HG02973 (cell line): ENCODE measurements around the gene LPAR3.
A peak's percentile ranks its signal among the peaks of the same experiment; 100 is the strongest.
"Not testable (repeated sequence)": the region's sequence is repeated elsewhere in the genome, so short reads cannot be mapped to it uniquely, and the experiment has no call there.

ENCODE experiments used
- ATAC-seq: cut with Tn5 transposase; IDR thresholded peaks from one replicate; pipeline ENCODE4 v1.9.1; 2021; ENCODE audit warnings: moderate library complexity; ENCODE audit not compliant: unreplicated experiment

LPAR3 gene

DNA sequence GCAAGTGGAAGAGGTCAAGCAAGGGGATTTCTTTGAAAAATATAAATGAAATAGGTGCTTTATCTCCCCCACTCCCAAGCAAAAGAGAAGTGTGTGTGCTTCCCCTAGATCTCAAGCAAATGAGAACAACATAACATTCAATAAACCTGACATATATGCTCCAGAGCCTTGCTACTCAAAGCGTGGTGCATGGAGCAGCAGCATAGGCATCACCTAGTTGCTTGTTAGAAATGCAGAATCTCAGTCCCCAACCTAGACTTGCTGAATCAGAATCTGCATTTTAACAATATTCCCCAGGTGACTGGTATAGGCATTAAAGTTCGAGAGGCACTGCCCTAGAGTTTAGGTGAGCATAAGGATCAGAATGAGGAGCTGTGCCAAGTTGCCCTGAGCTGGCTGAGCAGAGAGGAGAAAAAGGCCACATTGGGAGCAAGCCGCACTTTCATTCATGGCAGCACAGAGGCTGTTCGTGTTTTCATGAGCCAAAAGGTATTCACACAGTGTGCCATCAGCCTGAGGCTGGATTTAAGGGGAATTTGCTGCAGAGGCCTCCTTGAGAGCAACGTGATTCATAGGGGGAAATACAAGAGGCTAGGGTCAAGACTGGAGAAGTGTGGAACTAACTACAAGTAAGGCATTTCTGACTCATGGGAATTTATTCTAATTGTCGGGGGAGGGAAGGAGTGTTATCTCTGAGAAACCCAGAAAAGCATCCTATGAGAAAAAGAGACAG, 14.3 kb upstream of the LPAR3 start:
- ATAC-seq: no peak

DNA sequence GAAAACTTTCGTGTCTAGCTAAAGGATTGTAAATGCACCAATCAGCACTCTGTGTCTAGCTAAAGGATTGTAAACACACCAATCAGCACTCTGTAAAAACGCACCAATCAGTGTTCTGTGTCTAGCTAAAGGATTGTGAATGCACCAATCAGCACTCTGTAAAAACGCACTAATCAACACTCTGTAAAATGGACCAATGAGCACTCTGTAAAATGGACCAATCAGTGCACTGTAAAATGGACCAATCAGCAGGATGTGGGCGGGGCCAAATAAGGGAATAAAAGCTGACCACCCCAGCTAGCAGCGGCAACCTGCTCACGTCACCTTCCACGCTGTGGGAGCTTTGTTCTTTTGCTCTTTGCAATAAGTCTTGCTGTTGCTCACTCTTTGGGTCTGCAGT, 9.7 kb upstream of the LPAR3 start:
- not testable (repeated sequence) for ATAC-seq

DNA sequence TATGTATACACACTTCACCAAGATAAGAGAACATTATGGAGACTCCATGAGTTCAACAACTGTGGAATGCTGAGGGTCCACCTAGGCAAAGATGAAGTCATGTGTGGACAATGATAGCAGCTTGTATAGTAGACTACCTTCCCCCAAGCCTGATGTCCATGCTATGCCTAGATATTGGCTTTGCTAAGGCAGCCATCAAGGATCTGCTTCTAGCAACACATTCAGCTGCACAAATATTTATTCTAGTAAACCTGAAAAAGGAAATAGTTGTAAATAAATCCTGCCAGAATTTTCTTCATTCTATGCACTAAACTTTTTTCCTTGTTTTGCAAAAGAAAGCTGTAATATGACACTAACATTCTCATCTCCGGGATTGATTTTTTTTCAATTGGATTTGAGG, 7.0 kb upstream of the LPAR3 start:
- no peak for ATAC-seq

DNA sequence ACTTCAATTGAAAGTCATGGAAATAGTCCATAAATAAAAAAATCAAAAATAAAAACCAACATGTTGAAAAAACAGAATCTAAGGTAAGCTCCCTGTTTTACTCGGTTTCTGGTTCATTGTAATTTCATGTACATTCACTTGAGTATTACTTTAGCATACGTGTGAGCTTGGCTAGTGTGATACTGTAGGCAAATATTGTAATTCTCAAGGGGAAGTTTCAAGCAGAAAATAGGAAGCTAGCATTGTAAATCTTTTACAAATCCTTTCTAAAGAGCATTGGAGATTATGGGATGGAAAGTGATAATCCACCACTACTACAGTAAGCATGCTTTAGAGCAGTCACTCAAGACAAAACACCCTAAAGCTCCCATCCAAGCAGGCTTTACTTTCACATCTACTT, 3.3 kb upstream of the LPAR3 start:
- ATAC-seq: peak; percentile 52

DNA sequence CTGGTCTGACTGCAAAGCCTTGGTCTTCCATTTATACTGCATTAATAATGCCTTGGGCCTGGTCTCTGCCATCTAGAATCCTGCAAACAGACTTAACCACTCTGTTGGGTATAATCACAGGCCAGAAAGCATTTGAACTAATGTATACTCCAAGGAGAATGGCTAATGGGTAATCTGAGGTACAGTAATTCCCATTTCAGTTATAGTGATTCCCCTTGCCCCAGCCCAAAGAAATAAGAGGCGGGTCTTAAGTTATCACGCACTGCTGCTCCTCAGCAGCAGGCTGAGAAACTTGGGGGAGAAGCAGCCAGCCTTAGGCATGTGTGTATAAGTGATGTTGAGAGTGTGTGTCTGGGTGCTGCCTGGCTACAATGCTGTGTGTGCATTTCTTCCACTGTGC, 2.4 kb downstream of the LPAR3 start:
- ATAC-seq: no peak

DNA sequence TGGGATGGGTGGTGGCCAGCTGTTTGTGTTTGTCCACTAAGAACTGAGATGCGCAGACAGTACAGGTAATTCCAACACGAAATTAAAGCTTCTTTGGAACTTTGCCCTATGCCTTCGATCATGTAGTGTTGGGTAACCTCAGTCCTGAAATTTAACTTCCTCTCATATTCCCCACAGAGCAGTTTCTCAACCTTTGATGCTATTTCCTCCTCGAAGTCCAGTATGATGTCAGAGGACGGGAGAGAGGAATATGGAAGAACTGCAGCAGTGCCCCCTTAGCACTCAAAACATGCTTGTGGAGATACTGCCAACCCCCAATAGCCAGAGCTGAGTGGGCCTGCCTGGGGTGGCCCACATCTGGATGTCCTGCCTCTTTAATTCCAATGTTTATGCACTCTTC, 3.6 kb downstream of the LPAR3 start:
- no peak for ATAC-seq

DNA sequence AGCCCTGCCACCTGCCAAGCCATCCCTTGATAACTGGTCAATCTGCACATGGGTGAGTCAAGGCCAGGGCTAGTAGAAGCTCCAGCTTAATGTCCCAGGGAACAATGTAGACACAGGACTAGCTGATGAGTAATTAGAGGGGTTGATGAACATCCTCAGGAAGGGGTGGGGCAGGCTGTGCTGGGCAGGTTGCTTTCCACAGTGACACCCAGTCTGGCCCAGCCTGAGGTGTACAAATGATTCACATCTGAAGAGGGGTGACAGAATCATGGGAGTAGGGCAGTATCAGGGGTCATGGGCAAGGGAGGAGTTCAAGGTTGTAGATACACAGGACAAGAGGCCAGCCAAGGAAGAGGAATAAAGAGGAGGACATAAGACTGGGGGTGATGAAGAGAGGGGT, 4.3 kb downstream of the LPAR3 start:
- no peak for ATAC-seq

DNA sequence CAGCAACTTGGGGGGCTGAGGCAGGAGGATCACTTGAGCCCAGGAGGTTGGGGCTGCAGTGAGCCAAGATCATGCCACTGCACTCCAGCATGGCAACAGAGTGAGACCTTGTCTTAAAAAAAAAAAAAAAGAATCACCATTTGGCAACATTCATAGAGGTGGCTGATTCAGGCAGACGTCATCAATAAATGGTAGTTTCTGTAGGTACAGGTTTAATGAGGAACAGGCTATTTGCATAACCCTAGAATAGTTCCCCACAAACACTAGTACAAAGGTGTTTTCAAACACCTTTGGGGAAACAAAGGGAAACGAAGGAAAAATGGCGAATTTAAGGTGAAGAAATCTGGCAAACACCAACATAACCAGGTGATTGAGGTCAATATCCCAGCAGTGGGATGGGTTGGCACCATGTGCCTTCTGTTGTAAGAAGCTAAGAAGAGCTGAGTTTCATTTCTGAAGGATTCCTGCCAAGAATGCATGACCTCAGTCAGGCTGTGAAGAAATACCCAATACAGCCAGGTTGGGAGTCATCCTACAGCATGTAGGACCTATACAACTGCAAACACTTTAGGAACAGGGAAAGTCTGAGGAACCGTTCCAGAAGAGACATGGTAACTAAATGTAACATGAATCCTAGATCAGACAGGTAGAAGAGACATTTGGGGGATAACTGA, 5.6 kb downstream of the LPAR3 start:
- ATAC-seq: no peak

DNA sequence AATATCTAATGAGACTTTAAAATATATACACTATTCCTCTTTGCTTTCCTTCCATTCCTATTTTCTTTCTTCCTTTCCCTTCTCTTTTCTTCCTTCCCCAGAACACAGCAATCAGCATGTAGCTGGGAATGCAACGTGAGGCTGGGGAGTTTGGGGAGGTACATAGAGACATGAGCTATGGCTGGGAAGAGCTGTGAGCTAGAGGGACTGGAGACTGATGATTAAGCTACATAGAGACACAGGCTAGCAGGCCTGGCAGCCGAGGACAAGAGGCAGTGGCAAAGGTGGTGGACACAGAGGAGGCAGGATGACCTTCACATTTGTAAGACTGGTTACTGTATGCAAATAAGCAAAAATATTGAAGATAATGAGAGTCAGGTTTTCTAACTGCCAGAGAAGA, 7.5 kb downstream of the LPAR3 start:
- no peak for ATAC-seq

DNA sequence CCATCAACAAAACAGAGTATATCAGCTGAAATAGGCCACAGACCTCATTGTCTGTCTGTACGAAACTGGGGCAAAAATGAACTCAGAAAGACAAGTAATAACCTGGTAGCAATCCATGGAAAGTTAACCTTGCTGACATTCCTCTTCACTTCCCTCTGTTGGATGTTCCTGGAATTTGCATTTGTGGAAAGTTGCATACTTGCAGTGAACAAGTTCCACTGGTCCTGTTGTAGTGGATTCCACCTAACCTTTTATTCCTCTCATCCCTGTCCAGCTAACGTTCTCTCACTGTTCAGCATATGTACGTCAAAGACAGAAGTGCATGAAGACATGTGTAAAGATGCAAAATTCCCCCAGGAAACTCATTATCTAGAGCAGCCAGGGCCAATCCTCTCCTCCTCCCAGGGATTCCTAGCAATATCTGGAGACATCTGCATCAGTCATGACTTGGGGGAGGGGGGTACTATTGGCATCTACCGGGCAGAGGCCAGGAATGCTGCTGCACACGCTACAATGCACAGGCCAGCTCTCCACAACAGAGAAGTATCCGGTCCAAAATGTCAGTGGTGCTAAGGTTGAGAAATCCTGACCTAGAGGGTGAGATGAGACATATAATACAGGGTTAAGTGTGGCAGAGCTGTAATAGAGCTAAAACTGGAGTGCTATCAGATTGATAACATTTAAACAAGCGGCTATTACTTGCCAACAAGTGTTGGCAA, 8.2 kb downstream of the LPAR3 start:
- no peak for ATAC-seq

DNA sequence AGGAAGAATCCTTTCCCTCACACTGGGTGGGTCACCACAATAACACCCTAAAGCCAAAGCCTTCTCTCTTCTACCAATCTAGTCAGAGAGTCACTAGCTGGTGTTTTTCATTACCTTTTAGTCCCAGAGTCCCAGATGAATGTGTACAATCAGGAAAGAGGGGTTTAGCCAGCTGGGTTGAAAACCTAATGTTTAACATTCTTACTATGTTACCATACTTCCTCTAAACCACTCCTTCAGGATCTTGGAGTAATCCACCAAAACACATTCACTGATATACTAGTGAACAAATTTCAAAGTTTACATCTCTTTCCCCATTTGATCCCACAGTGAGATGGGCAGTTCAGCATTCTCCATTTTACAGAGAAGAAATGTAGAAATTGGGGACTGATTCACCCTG, 9.7 kb downstream of the LPAR3 start:
- no peak for ATAC-seq

DNA sequence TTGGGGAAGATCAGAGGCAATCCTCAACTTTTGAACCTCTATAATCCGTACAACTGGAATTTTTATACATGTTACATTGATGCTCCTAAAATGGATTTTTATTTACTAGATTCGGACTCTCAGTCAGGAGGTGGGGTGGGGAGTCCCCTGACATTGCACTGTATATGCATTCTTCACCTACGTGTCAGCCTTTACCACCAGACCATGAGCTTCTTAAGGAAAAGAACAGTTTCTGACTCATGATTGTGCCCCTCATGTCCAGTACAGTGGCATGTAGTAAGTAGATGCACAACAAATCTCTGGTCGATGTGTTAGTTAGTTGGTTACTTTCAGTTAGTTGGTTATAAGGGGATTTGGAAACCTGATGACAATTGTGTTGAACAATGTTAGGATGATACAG, 15.4 kb downstream of the LPAR3 start:
- ATAC-seq: no peak

DNA sequence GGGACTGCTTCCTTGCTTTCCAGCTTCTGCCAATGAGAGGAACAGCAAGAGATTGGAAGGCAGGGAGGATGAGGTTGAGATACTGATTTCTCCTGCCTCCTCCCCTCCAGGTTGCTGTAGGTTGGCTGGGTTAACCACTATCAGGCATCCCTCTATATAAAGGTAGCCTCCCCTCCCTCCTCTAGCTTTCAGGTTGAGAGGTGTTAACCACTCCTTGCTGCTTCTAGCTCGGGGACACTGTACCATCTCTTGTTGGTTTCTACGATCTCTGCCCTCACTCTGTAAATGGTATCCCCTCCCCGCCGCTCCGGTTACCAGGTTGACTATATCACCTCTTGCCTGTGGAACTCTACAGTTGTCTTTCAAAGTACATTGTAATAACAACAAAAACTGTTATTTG, 16.7 kb downstream of the LPAR3 start:
- no peak for ATAC-seq

DNA sequence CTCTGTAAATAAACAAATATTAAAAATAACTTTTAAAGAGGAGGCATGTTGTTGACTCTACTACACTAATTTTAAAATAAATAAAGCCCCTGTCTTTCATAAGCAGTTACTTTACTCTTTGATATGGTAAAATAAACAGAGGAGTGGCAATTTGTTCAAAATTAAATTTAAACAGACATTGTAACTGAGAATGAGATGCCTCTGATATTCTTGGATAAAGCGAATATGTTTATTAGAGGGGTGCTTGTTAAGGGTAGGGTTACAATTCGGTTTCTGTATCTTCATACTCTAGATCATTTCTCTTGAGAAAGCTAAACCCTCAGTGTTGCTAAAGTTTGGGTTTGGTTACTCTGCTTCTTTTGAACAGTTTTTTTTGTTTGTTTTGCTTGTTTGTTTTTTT, 19.6 kb downstream of the LPAR3 start:
- ATAC-seq: no peak

DNA sequence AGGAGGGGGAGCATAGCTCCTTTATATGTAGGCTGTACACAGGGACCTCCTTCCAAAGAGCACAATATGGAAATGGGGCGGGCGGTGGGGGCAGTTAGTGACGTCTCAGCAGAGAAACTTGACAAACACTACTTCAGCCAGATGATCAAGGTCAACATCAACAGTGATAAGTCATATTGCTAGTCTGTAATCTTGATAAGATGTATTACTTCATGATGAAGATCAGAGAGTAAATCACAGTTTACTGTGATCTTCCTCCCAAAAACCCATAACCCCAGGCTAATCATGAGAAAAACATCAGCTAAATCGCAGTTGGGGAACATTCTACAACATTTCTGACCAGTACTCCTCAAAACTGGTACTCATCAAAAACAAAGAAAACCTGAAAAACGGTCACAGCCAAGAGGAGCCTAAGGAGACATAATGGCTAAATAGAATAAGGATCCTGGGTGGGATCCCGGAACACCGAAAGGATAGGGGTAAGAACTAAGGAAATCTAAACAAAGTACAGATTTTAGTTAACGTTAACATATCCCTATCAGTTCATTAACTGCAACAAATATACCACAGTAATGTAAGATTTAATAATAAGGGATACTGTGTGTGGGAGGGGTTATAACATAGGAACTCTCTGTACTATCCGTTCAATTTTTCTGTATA, 20.2 kb downstream of the LPAR3 start:
- ATAC-seq: no peak

DNA sequence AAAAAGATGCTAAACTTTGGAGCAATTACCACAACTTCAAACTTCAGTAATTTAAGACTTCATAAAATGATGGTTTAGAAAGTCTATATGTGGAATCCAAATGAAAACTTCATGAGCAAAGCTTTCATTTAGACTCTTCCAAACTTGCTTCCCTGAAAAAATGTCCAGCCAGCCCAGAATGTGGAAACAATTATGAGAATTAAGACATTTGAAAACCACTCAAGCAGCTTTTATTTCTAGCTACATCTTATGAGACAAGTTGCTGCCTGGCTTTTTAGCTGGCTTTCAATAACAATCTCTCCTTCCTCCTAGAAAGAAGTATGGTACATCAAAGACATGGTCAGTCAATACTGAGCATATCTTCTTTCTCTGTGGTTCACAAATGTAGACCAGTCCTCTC, 21.8 kb downstream of the LPAR3 start:
- no peak for ATAC-seq

DNA sequence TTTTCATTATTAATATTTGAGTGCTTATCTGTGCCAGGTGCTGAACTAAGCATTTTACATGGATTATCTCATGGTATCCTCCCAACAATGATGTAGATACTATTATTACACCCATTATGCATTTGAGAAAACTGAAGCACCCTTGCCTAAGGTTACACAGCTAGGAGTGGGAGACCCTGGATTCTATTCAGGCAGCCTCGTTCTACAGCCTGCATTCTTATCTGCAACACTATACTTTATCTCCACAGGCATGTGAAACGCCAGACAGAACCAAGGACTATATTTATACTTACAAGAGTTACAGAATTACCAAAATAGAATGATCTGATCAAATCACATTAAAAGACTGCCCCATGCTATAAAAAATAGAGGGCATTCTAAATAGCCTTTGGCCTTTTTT, 22.4 kb downstream of the LPAR3 start:
- no peak for ATAC-seq

DNA sequence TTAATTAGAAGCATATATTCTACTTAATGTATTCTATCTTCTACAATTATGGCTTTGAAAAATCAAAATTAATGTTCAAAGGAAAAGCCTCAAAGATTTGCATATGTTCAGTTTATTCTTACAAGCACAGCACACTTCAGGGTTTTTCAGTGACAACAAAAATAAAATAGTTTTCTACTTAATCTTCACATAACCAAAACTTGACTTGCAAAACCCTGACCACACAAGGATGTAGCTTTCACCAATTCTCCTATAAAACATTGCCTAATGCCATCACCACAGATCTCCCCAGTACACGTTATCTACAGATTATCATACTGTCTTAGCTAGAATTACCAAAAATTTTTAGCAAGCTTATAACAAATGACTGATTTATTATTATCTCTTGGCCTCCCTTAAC, 23.3 kb downstream of the LPAR3 start:
- ATAC-seq: no peak

DNA sequence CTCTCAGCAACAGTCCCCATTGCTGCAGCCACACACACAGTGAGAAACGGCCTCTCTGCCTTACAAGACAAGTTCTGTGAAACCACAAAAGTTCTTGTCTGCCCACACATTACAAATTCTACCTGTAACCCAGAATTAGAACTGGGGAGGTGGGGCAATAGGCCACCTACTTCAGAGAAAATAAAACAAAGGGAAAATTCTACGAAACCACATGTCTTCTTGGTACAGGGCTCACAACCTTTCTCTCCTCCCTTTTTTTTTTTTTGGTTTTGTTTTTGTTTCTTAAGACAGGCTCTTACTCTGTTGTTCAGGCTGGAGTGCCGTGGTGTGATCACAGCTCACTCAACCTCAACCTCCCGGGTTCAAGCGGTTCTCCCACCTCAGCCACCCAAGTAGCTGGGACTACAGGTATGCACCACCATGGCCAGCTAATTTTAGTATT, 30.2 kb downstream of the LPAR3 start:
- peak; percentile 82 for ATAC-seq

DNA sequence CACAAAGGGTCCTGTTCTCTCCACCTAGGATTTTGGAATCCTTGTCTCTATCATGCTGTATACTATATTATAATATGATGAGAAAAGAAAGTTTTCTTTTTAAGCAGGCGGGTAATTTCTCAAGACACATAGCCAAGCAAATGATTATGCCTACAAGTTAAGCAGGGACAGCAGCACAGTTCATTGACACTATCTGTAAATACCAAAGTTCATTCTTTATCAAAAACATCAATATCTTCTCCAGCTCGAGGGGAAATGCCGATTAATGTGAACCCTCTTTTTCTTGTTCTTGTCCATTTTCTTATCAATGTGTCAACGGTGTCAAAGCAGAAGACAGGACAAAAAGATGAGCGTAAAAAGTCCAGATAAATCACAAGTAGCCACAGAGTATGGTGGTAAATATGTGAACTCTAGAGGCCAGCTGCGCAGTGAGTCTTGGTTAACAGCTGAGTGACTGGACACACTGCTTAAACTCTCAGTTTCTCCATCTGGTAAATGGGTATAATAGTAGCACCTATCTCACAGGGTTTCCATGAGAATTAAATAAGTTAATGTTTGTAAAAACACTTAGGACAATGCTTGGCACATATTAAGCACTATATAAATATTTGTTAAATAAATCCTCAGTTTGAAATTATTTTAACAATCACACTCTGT, 30.9 kb downstream of the LPAR3 start:
- no peak for ATAC-seq

DNA sequence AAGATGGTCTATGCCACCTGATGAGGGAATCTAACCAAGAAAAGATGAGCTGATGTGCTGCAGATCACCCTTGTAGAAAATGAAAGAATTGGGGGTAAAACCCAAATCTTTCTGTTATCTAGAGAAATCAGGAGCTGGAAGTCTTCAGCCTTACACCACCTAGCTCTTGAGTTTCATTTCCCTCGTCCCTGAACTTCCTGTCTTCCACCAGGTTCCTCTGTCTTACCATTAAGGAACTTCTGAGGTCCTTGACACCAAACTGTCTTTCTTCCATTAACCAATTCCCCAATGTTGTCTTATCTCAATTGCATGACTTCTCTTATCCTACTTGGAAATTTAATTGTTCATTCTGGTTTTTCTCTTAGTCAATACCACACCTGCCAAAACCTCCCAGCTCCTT, 31.5 kb downstream of the LPAR3 start:
- ATAC-seq: no peak
